Left lung (tissue), 10 donors: ENCODE measurements around the gene ACVR2B. TPM values are rescaled to one million over a fixed set of nuclear protein-coding genes. Genes with fewer than 3 reads are reported as not detected.

ENCODE experiments used
- ATAC-seq: fragments of 200-7000 bp; cut with Tn5 transposase; one replicate; pipeline ENCODE4 v1.9.1; 2020; ENCODE audit warnings: moderate library complexity
- DNase-seq, 4 donors: peaks; one replicate each; pipeline ENCODE4 v3.0.0-alpha.2; 2013 to 2020
- H3K27ac ChIP-seq, 2 donors: fragments of 200-600 bp; sonication (generic) in 1 of 2; one replicate each; pipeline versions ENCODE4 v1.5.0 to v1.8.0; 2020 to 2021
- H3K27me3 ChIP-seq, 2 donors: fragments of 200-600 bp; sonication (generic) in 1 of 2; one replicate each; pipeline versions ENCODE4 v1.5.0 to v1.8.0; 2020 to 2021
- H3K36me3 ChIP-seq, 2 donors: fragments of 200-600 bp; sonication (generic) in 1 of 2; one replicate each; pipeline versions ENCODE4 v1.5.0 to v1.8.0; 2020 to 2021
- H3K4me1 ChIP-seq, 2 donors: fragments of 200-600 bp; one replicate each; pipeline ENCODE4 v1.8.0; 2021
- H3K4me3 ChIP-seq, 2 donors: fragments of 200-600 bp; sonication (generic) in 1 of 2; one replicate each; pipeline versions ENCODE4 v1.5.0 to v1.8.0; 2020 to 2021; ENCODE audit warnings: mild to moderate bottlenecking in 1 of 2
- H3K9me3 ChIP-seq, 2 donors: fragments of 200-600 bp; sonication (generic) in 1 of 2; one replicate each; pipeline versions ENCODE4 v1.5.0 to v1.8.0; 2020 to 2021
- CTCF ChIP-seq, 2 donors: fragments of 200-600 bp; sonication (generic) in 1 of 2; IDR thresholded peaks; one replicate each; pipeline versions ENCODE4 v1.5.0 to v1.8.0; 2021; ENCODE audit warnings: antibody characterized with exemption in 2 of 2
- intact Hi-C, 2 donors: fragments of 100-400 bp; cut with DNase I; formaldehyde crosslinking; loops; one replicate each; pipeline versions ENCODE4 v1.11.2 to v1.14.2; 2022
- polyA plus RNA-seq, 6 donors: library from polyadenylated mRNA; unstranded; fragments of 120-200 nt; gene quantifications; one replicate each; pipeline ENCODE4 v1.2.1, GENCODE V29; 2013; ENCODE audit not compliant: insufficient read length in 6 of 6
- total RNA-seq, 2 donors: library from RNA; stranded (reverse); fragmentation: NEBNext Ultra II Directional; extraction: Animal tissue kit (Norgen Biotek cat#: 25700); gene quantifications; one replicate each; pipeline ENCODE4 v1.2.1, GENCODE V29; 2021
- donor health status: DM: no; HTN: yes; CAD: no.
- donor health status: DM: no; HTN: no; CAD: no.

ACVR2B gene
- total and polyA plus RNA-seq, 8 donors, result 5.2 to 12.6 (median 11.0) TPM

GRCh38 chr3:38458796-38459498, 5.3 kb downstream of the ACVR2B start:
- peaks cover 14 to 49% of the 10 kb centered on the region in 2 donors for H3K4me1 ChIP-seq
- intact Hi-C loops, result no loop called here

GRCh38 chr3:38459499-38460048, 5.9 kb downstream of the ACVR2B start:
- DNase-seq, result no peak
- Histone ChIP-seq H3K27ac (peak overlapping the region in 1 of 2 donors; percentile 31), H3K27me3 (peaks cover 0 to 19% of the 10 kb centered on the region in 2 donors), H3K4me3 (peak overlapping the region in 1 of 2 donors; percentile 31), H3K9me3 (no peaks in the 10 kb centered on the region), H3K4me1 (peaks cover 14 to 46% of the 10 kb centered on the region in 2 donors), H3K36me3 (no peaks in the 10 kb centered on the region)
- intact Hi-C loops, result no loop called here
- ATAC-seq, result peak; percentile 4
- TF ChIP-seq CTCF (IDR thresholded peaks at IDR 0.05), result no peak

More at GRCh38 chr3:38458796-38459498, 5.3 kb downstream of the ACVR2B start:
- Histone ChIP-seq H3K9me3 (no peaks in the 10 kb centered on the region), H3K36me3 (no peaks in the 10 kb centered on the region), H3K27me3 (peaks cover 0 to 25% of the 10 kb centered on the region in 2 donors), H3K4me3 (peak overlapping the region in 1 of 2 donors; percentile 31), H3K27ac (peak overlapping the region in 1 of 2 donors; percentile 31)
- peak; percentile 70 for ATAC-seq
- DNase-seq, result peak in 3 of 4 donors; percentile 55 to 86 (median 64)
- no peak for TF ChIP-seq CTCF (IDR thresholded peaks at IDR 0.05)

GRCh38 chr3:38460377-38461270, 6.9 kb downstream of the ACVR2B start:
- no peak overlapping the region for H3K4me3 ChIP-seq
- no peak overlapping the region for H3K27ac ChIP-seq
- intact Hi-C loops, result no loop called here
- H3K9me3 ChIP-seq, result no peaks in the 10 kb centered on the region
- peaks cover 0 to 8% of the 10 kb centered on the region in 2 donors for H3K27me3 ChIP-seq
- DNase-seq (peak in 1 of 4 donors; percentile 43), ATAC-seq (no peak)
- peaks cover 13 to 35% of the 10 kb centered on the region in 2 donors for H3K4me1 ChIP-seq
- H3K36me3 ChIP-seq, result no peaks in the 10 kb centered on the region
- TF ChIP-seq CTCF (IDR thresholded peaks at IDR 0.05), result no peak

- DNase-seq, result no peak
- Histone ChIP-seq H3K27me3 (no peaks in the 10 kb centered on the region), H3K4me1 (no peaks in the 10 kb centered on the region), H3K9me3 (peaks cover 5 to 18% of the 10 kb centered on the region in 2 donors), H3K27ac (no peak overlapping the region), H3K4me3 (no peak overlapping the region), H3K36me3 (no peaks in the 10 kb centered on the region)
- no peak for ATAC-seq
- TF ChIP-seq CTCF (IDR thresholded peaks at IDR 0.05), result no peak
- intact Hi-C loops, result no loop called here
Observed at GRCh38 chr3:38465588-38466154, 12.0 kb downstream of the ACVR2B start.
